GM12864 (cell line): ENCODE results near the gene ABCA13.

Source experiments
- DNase-seq: peaks from one replicate; pipeline ENCODE4 v3.0.0-alpha.2; 2011; ENCODE audit warnings: low read depth
- H3K4me3 ChIP-seq: 2 replicates; pipeline ENCODE4 v1.5.1; 2011; ENCODE audit warnings: mild to moderate bottlenecking, low read depth, low read length, control low read depth
- CTCF ChIP-seq: IDR thresholded peaks from 2 replicates; pipeline ENCODE4 v1.5.1; 2011; ENCODE audit warnings: low read depth, mild to moderate bottlenecking, moderate library complexity, low read length, control low read depth, inconsistent platforms; ENCODE audit errors: missing control alignments

Gene ABCA13

GRCh38 chr7:48321319-48322010 lies 150.2 kb downstream of the ABCA13 start:
- DNase-seq = no peak

GRCh38 chr7:48337012-48337621 lies 165.9 kb downstream of the ABCA13 start:
- DNase-seq = no peak
- peak; percentile 61 for TF ChIP-seq CTCF
- H3K4me3 ChIP-seq = no peak overlapping the region

More at GRCh38 chr7:48321319-48322010, 150.2 kb downstream of the ABCA13 start:
- TF ChIP-seq CTCF = no peak
- no peak overlapping the region for H3K4me3 ChIP-seq

DNA sequence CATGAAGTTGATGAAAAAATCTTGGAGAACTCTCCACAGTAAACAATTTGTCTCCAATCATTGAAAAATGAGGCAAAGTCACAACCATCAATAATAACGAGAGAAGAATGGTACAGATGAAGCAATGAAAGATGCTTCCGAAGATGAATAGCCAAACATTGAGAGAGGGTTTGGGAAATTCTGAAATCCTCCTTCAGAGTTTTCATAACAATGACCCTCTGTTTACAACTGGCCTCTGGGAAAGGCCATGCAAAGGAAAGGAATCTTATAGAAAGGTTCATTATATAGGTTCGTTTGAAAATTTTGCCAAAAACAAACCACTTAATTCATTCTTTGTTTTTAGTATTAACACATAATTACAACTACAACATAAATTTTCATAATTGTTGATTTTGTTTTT lies 166.5 kb downstream of the ABCA13 start:
- DNase-seq = no peak
- TF ChIP-seq CTCF = no peak
- no peak overlapping the region for H3K4me3 ChIP-seq

GRCh38 chr7:48347230-48347825 lies 176.1 kb downstream of the ABCA13 start:
- H3K4me3 ChIP-seq = no peak overlapping the region
- TF ChIP-seq CTCF = no peak
- no peak for DNase-seq

- DNase-seq = no peak
- TF ChIP-seq CTCF = no peak
- no peak overlapping the region for H3K4me3 ChIP-seq
Observed at GRCh38 chr7:48350515-48350914, 179.3 kb downstream of the ABCA13 start.

DNA sequence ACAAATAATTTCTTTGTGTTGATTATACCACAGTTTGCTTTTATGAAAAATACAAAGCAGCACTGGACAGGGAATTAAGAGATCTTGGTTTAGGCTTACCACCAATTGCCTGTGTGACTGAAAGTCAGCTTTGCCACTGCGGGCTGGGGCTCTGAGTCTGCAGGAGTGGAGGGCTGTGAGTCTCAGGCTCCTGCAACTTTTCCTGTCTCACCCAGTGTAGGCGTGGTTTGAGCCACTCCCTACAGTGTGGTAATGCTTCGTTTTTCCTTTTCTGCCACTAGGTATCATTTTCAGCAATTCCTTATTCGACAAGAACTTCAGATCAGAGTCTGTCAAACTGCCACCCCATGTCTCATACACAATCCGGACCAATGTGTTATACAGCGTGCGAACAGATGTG lies 180.6 kb downstream of the ABCA13 start:
- DNase-seq = no peak
- no peak overlapping the region for H3K4me3 ChIP-seq
- TF ChIP-seq CTCF = no peak
